Breast epithelium (tissue), 3 donors: Measurements from ENCODE around the gene DIPK1C.

Experiments
- CTCF ChIP-seq, 3 donors: fragments of 450-650 bp; IDR thresholded peaks; one replicate each; pipeline ENCODE4 v1.5.1; 2016 to 2017; ENCODE audit warnings: antibody characterized with exemption in 3 of 3, mild to moderate bottlenecking in 3 of 3, moderate library complexity in 3 of 3
- POLR2A ChIP-seq: fragments of 450-650 bp; IDR thresholded peaks from one replicate; pipeline ENCODE4 v1.6.1; 2016; ENCODE audit warnings: antibody characterized with exemption, mild to moderate bottlenecking, moderate library complexity
- POLR2AphosphoS5 ChIP-seq, 3 donors: sonication (generic); formaldehyde crosslinking; IDR thresholded peaks; one replicate each; pipeline ENCODE4 v1.6.1; 2017; ENCODE audit warnings: antibody characterized with exemption in 3 of 3

- TF ChIP-seq CTCF (IDR thresholded peaks at IDR 0.05) (no peak), POLR2A (no peak), POLR2AphosphoS5 (IDR thresholded peaks at IDR 0.05) (no peak)
These were observed 37.3 kb downstream of the DIPK1C start for GRCh38 chr18:74419761-74420160.
